ENCODE results near the gene BRIP1. TPM values are rescaled to one million over a fixed set of nuclear protein-coding genes. Genes with fewer than 3 reads are reported as not detected.
"Not testable (repeated sequence)": the region's sequence is repeated elsewhere in the genome, so short reads cannot be mapped to it uniquely, and the experiment has no call there.

Gene BRIP1
- total RNA-seq, 2 donors from 2014 or later, result 1.5 to 2.3 TPM

DNA sequence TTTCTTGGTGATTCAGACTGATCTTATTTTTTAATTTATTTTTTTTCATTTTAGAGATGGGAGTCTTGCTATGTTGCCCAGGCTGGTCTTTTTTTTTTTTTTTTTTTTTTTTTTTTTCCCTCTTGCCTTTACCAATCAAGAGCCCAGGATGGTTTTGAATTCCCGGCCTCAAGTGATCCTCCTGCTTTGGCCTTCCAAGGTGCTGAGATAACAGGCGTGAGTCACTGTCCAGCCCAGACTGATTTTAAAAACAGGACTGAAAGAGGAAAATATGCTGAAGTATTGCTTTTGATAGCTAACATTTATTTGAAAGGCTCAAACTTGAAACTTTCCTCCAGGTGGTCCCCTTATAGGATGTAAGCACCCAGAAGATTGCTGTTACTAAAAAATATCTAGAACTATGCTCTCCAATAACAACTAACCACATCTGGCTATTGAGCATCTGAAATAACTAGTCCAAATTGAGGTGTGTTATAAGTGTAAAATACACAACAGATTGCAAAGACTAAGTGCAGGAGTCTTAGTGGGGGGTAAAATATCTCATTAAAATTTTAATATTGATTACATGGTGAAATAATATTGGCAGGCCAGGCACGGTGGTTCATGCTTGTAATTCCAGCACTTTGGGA, 15.8 kb upstream of the BRIP1 start:
- DNase-seq, result no peak
- no peak overlapping the region for H3K4me3 Mint-ChIP-seq
- H3K36me3 Mint-ChIP-seq (ENCODE audit: low read depth), result peaks cover 1% of the 10 kb centered on the region
- no peaks in the 10 kb centered on the region for H3K9me3 ChIP-seq (ENCODE audit: control insufficient read depth, low read length, poor library complexity, severe bottlenecking)
- H3K4me1 Mint-ChIP-seq, result peaks cover under 1% of the 10 kb centered on the region
- no peak overlapping the region for H3K27ac Mint-ChIP-seq
- ATAC-seq, result no peak
- H3K27me3 Mint-ChIP-seq, result no peaks in the 10 kb centered on the region

- peaks cover 7% of the 10 kb centered on the region for H3K36me3 Mint-ChIP-seq (ENCODE audit: low read depth)
- ATAC-seq, result no peak
These were observed 15.2 kb upstream of the BRIP1 start for GRCh38 chr17:61878520-61878919.

GRCh38 chr17:61877837-61878236, 14.5 kb upstream of the BRIP1 start:
- no peaks in the 10 kb centered on the region for H3K27me3 Mint-ChIP-seq
- no peak overlapping the region for H3K4me3 Mint-ChIP-seq
- H3K27ac Mint-ChIP-seq, result no peak overlapping the region
- no peaks in the 10 kb centered on the region for H3K9me3 ChIP-seq (ENCODE audit: control insufficient read depth, low read length, poor library complexity, severe bottlenecking)
- H3K36me3 Mint-ChIP-seq (ENCODE audit: low read depth), result peaks cover 7% of the 10 kb centered on the region
- H3K4me1 Mint-ChIP-seq, result peaks cover 7% of the 10 kb centered on the region
- ATAC-seq (no peak), DNase-seq (no peak)

More at GRCh38 chr17:61878520-61878919, 15.2 kb upstream of the BRIP1 start:
- no peaks in the 10 kb centered on the region for H3K9me3 ChIP-seq (ENCODE audit: control insufficient read depth, low read length, poor library complexity, severe bottlenecking)
- H3K27me3 Mint-ChIP-seq, result no peaks in the 10 kb centered on the region
- peaks cover 7% of the 10 kb centered on the region for H3K4me1 Mint-ChIP-seq
- H3K4me3 Mint-ChIP-seq, result no peak overlapping the region
- no peak for DNase-seq
- H3K27ac Mint-ChIP-seq, result no peak overlapping the region

GRCh38 chr17:61875804-61876203, 12.5 kb upstream of the BRIP1 start:
- H3K27me3 Mint-ChIP-seq, result no peaks in the 10 kb centered on the region
- H3K9me3 ChIP-seq (ENCODE audit: control insufficient read depth, low read length, poor library complexity, severe bottlenecking), result no peaks in the 10 kb centered on the region
- DNase-seq (no peak), ATAC-seq (no peak)
- H3K36me3 Mint-ChIP-seq (ENCODE audit: low read depth), result peaks cover 7% of the 10 kb centered on the region
- no peak overlapping the region for H3K27ac Mint-ChIP-seq
- H3K4me3 Mint-ChIP-seq, result no peak overlapping the region
- peaks cover 7% of the 10 kb centered on the region for H3K4me1 Mint-ChIP-seq

DNA sequence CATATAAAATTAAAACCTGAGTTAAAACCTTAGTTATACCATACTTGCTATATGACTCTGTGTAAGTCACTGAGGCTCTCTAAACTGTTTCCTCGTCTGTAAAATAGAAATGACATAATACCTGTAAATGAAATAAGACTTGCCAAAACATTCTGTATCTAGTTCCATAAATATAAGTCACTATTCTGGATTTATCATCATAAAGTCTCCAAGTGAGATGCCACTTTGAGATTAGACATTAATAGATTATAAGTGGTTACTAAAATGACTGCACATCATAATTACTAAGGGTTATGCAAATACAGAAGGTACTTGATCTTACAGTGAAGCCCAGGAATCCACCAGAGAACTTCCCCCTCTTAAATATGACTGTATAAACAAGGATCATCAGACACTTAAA, 12.0 kb upstream of the BRIP1 start:
- Mint-ChIP-seq H3K27ac (no peak overlapping the region), H3K4me1 (peaks cover 7% of the 10 kb centered on the region), H3K4me3 (no peak overlapping the region), H3K36me3 (ENCODE audit: low read depth) (peaks cover 7% of the 10 kb centered on the region), H3K27me3 (no peaks in the 10 kb centered on the region)
- DNase-seq (no peak), ATAC-seq (no peak)
- H3K9me3 ChIP-seq (ENCODE audit: control insufficient read depth, low read length, poor library complexity, severe bottlenecking), result no peaks in the 10 kb centered on the region

DNA sequence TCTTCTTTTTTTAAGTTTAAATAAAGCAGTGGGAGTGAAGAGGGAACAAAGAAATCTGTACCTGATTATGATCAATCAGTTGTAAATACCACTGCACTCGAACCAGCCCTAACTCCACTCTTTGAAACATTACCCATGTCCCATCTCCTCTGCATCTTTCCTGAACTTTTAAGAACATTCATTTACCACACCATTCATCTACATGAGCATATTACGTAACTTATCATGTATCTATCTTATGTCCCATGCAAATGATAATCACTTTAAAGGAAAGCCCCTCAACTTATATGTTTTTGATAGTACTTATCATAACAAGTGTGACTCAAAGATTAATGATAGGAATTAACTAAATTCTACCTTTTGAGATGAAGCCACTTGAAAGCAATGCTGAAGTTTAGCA, 10.7 kb upstream of the BRIP1 start:
- Mint-ChIP-seq H3K4me3 (no peak overlapping the region), H3K36me3 (ENCODE audit: low read depth) (peaks cover 7% of the 10 kb centered on the region), H3K27ac (peak overlapping the region; percentile 54), H3K27me3 (no peaks in the 10 kb centered on the region), H3K4me1 (peaks cover 7% of the 10 kb centered on the region)
- ATAC-seq (no peak), DNase-seq (no peak)
- H3K9me3 ChIP-seq (ENCODE audit: control insufficient read depth, low read length, poor library complexity, severe bottlenecking), result no peaks in the 10 kb centered on the region

- Mint-ChIP-seq H3K27me3 (no peaks in the 10 kb centered on the region), H3K27ac (no peak overlapping the region), H3K4me3 (no peak overlapping the region), H3K4me1 (peaks cover 7% of the 10 kb centered on the region), H3K36me3 (ENCODE audit: low read depth) (peaks cover 7% of the 10 kb centered on the region)
- no peak for ATAC-seq
- H3K9me3 ChIP-seq (ENCODE audit: control insufficient read depth, low read length, poor library complexity, severe bottlenecking), result no peaks in the 10 kb centered on the region
- no peak for DNase-seq
These were observed 8.8 kb upstream of the BRIP1 start for GRCh38 chr17:61872099-61872498.

DNA sequence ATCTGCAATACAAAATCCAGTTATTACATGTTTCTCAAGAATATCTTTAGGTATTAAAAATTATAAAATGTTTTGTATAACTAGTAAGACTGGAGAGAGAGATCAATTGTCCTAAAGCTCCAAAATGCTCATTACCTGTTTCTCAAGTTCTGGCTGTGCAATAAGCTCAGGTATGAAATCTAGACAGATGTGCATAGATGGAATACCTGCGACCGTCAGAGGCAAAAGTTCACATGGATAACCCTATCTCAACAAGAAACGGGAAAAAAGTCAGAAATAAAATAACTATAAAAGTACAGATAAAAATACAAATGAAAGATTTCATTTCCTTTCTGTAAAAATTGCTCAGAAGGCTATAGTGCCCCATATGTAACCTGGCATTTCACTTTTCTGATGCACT, 5.8 kb upstream of the BRIP1 start:
- no peak for ATAC-seq
- peaks cover 6% of the 10 kb centered on the region for H3K4me1 Mint-ChIP-seq
- peaks cover 7% of the 10 kb centered on the region for H3K36me3 Mint-ChIP-seq (ENCODE audit: low read depth)

GRCh38 chr17:61868074-61868473, 4.7 kb upstream of the BRIP1 start:
- DNase-seq, result no peak
- no peaks in the 10 kb centered on the region for H3K9me3 ChIP-seq (ENCODE audit: control insufficient read depth, low read length, poor library complexity, severe bottlenecking)
- no peak overlapping the region for H3K27ac Mint-ChIP-seq
- no peaks in the 10 kb centered on the region for H3K36me3 Mint-ChIP-seq (ENCODE audit: low read depth)
- peaks cover under 1% of the 10 kb centered on the region for H3K4me1 Mint-ChIP-seq
- no peak for ATAC-seq
- no peaks in the 10 kb centered on the region for H3K27me3 Mint-ChIP-seq
- no peak overlapping the region for H3K4me3 Mint-ChIP-seq

More for the DNA sequence above, 5.8 kb upstream of the BRIP1 start:
- no peaks in the 10 kb centered on the region for H3K27me3 Mint-ChIP-seq
- no peak overlapping the region for H3K4me3 Mint-ChIP-seq
- no peak for DNase-seq
- H3K27ac Mint-ChIP-seq, result no peak overlapping the region
- H3K9me3 ChIP-seq (ENCODE audit: control insufficient read depth, low read length, poor library complexity, severe bottlenecking), result no peaks in the 10 kb centered on the region

- Mint-ChIP-seq H3K27me3 (no peaks in the 10 kb centered on the region), H3K4me1 (peaks cover 3% of the 10 kb centered on the region), H3K27ac (no peak overlapping the region), H3K36me3 (ENCODE audit: low read depth) (no peaks in the 10 kb centered on the region), H3K4me3 (no peak overlapping the region)
- H3K9me3 ChIP-seq (ENCODE audit: control insufficient read depth, low read length, poor library complexity, severe bottlenecking), result no peaks in the 10 kb centered on the region
- no peak for ATAC-seq
- DNase-seq, result no peak
These were observed 3.7 kb upstream of the BRIP1 start for GRCh38 chr17:61867033-61867432.

DNA sequence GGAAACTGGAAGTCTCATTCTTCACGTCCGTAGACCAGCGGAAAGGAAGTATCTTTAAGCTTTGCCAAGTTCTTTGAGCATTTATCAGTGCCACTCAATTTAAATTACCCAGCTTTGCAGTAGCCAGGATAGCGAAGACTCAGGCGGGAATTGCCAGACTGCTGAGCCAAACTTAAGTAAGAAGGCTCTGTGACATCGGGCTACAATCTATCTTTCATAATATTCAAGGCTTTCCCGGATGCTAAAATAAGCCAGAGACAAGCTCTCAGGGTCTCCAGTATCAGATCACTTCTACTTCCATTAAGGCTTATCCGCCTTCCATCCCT, 436 bp upstream of the BRIP1 start:
- ATAC-seq (peak; percentile 12), DNase-seq (no peak)
- Mint-ChIP-seq H3K4me3 (peak overlapping the region; percentile 95), H3K36me3 (ENCODE audit: low read depth) (no peaks in the 10 kb centered on the region), H3K4me1 (peaks cover 7% of the 10 kb centered on the region), H3K27me3 (no peaks in the 10 kb centered on the region), H3K27ac (peak overlapping the region; percentile 90)
- H3K9me3 ChIP-seq (ENCODE audit: control insufficient read depth, low read length, poor library complexity, severe bottlenecking), result no peaks in the 10 kb centered on the region

DNA sequence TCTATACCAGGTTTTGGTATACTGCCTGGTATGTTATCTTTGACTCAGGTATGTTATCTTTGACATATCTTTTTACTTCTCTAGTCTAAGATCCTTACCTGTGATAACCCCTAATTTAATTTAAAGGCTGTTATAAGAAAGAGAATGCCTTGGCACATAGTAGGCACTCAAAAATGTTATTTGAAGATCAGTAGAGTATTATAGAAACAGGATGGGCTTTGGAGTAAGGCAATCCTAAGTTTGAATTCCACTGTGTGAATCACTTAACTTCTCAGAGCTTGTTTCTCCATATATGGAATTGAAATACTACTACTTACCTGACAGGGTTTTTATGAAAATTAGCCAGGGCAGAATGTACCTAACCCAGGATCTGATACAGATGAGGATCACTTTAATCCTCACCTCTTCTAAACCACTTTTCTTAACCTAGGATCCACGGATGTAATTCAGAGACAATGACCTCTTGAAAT, 1.2 kb downstream of the BRIP1 start:
- H3K27ac Mint-ChIP-seq, result peak overlapping the region; percentile 90
- H3K9me3 ChIP-seq (ENCODE audit: control insufficient read depth, low read length, poor library complexity, severe bottlenecking), result no peaks in the 10 kb centered on the region
- no peaks in the 10 kb centered on the region for H3K27me3 Mint-ChIP-seq
- ATAC-seq (no peak), DNase-seq (no peak)
- H3K4me3 Mint-ChIP-seq, result peak overlapping the region; percentile 95
- H3K36me3 Mint-ChIP-seq (ENCODE audit: low read depth), result no peaks in the 10 kb centered on the region
- H3K4me1 Mint-ChIP-seq, result peaks cover 7% of the 10 kb centered on the region

- not testable (repeated sequence) for ATAC-seq; H3K36me3 Mint-ChIP-seq (ENCODE audit: low read depth); H3K9me3 ChIP-seq (ENCODE audit: control insufficient read depth, low read length, poor library complexity, severe bottlenecking); H3K27me3 Mint-ChIP-seq; DNase-seq; H3K4me3 Mint-ChIP-seq; H3K27ac Mint-ChIP-seq
- H3K4me1 Mint-ChIP-seq, result peaks cover 11% of the 10 kb centered on the region
These were observed 2.9 kb downstream of the BRIP1 start for GRCh38 chr17:61860397-61860796.

DNA sequence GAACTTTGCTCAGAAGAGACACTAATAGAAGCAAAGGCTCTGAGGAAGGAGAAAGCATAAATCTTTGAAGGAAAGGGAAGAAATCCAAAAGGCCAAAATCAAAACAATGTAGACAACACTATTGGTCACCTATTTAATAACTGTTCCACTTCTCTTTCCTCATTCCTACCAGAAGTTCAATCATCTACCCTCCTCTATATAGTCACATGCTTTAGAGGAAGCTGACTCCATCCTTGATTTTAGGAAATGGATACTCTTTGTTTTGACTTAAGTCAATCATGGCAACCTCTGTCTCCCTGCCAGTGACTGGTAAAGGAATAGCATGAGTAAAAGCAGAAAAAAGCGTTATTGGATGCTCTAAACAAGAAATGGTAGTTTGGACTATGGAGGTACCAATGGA, 7.3 kb downstream of the BRIP1 start:
- Mint-ChIP-seq H3K36me3 (ENCODE audit: low read depth) (peaks cover 7% of the 10 kb centered on the region), H3K4me1 (peaks cover 3% of the 10 kb centered on the region), H3K4me3 (no peak overlapping the region), H3K27me3 (no peaks in the 10 kb centered on the region), H3K27ac (peak overlapping the region; percentile 34)
- no peaks in the 10 kb centered on the region for H3K9me3 ChIP-seq (ENCODE audit: control insufficient read depth, low read length, poor library complexity, severe bottlenecking)
- no peak for DNase-seq
- ATAC-seq, result no peak

All from T-helper 17 cell (primary cell).